Activated CD8-positive, alpha-beta T cell treated with anti-CD3 and anti-CD28 coated beads, Interleukin-2, amount 10 ng/mL, durations not matched to agents 7 days and 5 days (primary cell): Measurements from ENCODE around the gene CXCL16. TPM values are rescaled to one million over a fixed set of nuclear protein-coding genes. Genes with fewer than 3 reads are reported as not detected.

Experiments
- ATAC-seq: fragments of 150-1000 bp; cut with Tn5 transposase; one replicate; pipeline ENCODE4 v1.10.0; 2021; ENCODE audit warnings: moderate library complexity
- CTCF ChIA-PET: fragments of 350-600 bp; sonication (Branson Sonifier 250); formaldehyde crosslinking; loops from one replicate; lab custom pipeline; 2021; ENCODE audit warnings: antibody characterized with exemption; lab: Charles Lee
- POLR2A ChIA-PET: fragments of 350-600 bp; sonication (Branson Sonifier 250); formaldehyde crosslinking; loops from one replicate; lab custom pipeline; 2021; ENCODE audit warnings: antibody characterized with exemption; lab: Charles Lee
- DNase-seq: peaks from one replicate; pipeline ENCODE4 v3.0.0-alpha.2; 2020
- H3K27ac Mint-ChIP-seq: one replicate; pipeline ENCODE4 v1.8.0; 2021; ENCODE audit warnings: mild to moderate bottlenecking, mixed read lengths
- H3K27me3 Mint-ChIP-seq: one replicate; pipeline ENCODE4 v1.8.0; 2021; ENCODE audit warnings: low read depth, mixed read lengths
- H3K36me3 Mint-ChIP-seq: one replicate; pipeline ENCODE4 v1.8.0; 2021; ENCODE audit warnings: low read depth, mixed read lengths
- H3K4me1 Mint-ChIP-seq: one replicate; pipeline ENCODE4 v1.8.0; 2021; ENCODE audit warnings: low read depth, mixed read lengths
- H3K4me3 Mint-ChIP-seq: one replicate; pipeline ENCODE4 v1.8.0; 2021; ENCODE audit warnings: mild to moderate bottlenecking, mixed read lengths
- H3K9me3 Mint-ChIP-seq: one replicate; pipeline ENCODE4 v1.8.0; 2022; ENCODE audit warnings: mixed read lengths; ENCODE audit not compliant: insufficient read depth
- total RNA-seq, 2 experiments: library from RNA; stranded (reverse); gene quantifications; one replicate each; pipeline ENCODE4 v1.2.3, GENCODE V29; 2021

CXCL16 gene
- total RNA-seq, 2 experiments from 2014 or later: 0.50 to 0.89 TPM

DNA sequence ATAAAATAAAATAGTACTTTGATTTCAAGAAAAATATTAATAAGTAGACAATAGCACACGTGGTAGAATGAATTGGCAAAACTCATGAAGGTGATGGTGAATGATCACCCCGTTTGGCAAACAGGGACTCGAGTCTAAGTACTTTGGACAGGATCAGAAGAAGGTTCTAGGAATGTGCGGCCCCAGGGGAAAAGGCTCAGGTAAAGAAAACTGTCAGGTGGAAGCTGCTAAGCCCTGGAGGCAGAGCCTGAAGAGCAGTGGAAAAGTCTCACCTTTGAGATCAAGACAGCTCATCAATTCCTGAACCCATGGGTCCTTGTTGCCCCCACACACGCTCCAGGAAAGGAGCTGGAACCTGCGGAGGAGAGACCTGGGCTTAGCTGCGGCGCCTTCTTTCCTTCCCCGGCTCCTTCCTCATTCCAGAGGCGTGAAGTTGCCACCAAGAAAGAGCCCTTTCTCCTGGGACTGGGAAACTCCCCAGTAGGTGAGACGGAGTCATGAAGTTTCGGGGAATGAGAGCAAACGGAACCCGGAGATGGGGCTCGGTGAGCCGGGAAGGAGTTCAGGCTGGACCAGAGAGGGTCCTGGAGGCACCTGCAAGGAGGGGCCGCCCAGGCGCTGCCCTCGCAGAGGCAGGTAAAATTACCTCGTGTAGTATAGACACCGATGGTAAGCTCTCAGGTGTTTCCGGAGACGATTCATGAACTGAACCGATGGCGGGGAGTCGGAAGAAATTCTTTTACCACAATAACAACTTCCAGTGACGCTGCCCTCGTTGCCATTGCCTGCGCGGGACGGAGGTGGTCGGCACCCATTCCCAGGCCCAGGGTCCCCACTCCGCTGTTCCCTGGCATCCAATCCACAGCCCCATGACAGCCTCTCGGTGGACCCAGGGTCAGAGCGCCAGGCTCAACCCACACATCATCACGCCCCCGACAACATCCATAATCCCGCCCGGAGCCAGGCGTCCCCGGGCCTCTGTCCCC lies 1.3 kb downstream of the CXCL16 start:
- H3K9me3 Mint-ChIP-seq: no peaks in the 10 kb centered on the region
- H3K27ac Mint-ChIP-seq: peak overlapping the region; percentile 57
- DNase-seq (no peak), ATAC-seq (peak; percentile 25)
- CTCF ChIA-PET: interaction anchor here (0.7 to 2.0 kb wide), 2 partner anchors 28 to 52 kb away, joined by 3 to 9 read pairs; partner anchors contain the start of gene ARRB2
- peak overlapping the region; percentile 77 for H3K4me3 Mint-ChIP-seq
- peaks cover 26% of the 10 kb centered on the region for H3K4me1 Mint-ChIP-seq
- POLR2A ChIA-PET: no interaction called here
- H3K36me3 Mint-ChIP-seq: peaks cover 2% of the 10 kb centered on the region
- H3K27me3 Mint-ChIP-seq: peaks cover 19% of the 10 kb centered on the region

- Mint-ChIP-seq H3K36me3 (peaks cover 6% of the 10 kb centered on the region), H3K4me3 (no peak overlapping the region), H3K27ac (no peak overlapping the region), H3K9me3 (no peaks in the 10 kb centered on the region), H3K4me1 (peaks cover 38% of the 10 kb centered on the region), H3K27me3 (peaks cover 19% of the 10 kb centered on the region)
- ChIA-PET POLR2A (interaction anchor here (0.8 kb wide), 1 partner anchor 51 kb away, joined by 3 read pairs; no protein-coding TSS in a partner anchor), CTCF (interaction anchor here (1.1 to 1.6 kb wide), 3 partner anchors 26 to 146 kb away, joined by 3 to 10 read pairs (median 4); partner anchors contain the start of genes ARRB2 and GLTPD2)
- no peak for DNase-seq
- ATAC-seq: no peak
These were observed 3.7 kb downstream of the CXCL16 start for GRCh38 chr17:4735876-4736651.

DNA sequence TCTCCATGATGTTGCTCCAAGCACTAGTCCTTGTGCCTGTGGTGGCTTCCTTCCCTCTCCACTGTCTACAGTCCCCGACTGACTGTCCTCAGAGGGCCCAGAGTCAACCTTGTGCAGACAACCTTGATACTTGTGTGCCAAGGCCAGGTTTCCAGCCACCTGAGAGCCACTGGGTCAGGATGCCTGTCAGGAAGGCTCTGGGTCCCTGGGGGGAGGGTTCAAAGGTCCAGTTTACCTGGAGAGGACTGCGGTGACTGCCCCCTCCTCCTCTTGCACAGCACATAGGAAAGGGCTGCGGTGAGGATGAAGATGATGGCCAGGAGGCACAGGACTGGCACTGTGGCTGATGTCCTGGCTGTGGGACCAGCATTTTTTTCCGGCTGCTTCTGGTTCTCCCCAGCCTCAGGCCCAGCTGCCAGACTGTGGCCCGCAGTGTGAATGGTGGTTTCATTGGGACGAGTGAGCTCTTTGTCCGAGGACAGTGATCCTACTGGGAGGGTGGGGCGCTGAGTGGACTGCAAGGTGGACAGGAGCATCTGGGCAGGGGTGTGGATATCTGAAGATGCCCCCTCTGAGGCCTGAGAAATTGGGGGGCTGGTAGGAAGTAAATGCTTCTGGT lies 4.8 kb downstream of the CXCL16 start:
- CTCF ChIA-PET: no interaction called here
- POLR2A ChIA-PET: no interaction called here
- peaks cover 10% of the 10 kb centered on the region for H3K27me3 Mint-ChIP-seq
- no peak for ATAC-seq
- DNase-seq: no peak
- H3K36me3 Mint-ChIP-seq: peaks cover 6% of the 10 kb centered on the region
- H3K27ac Mint-ChIP-seq: no peak overlapping the region
- no peak overlapping the region for H3K4me3 Mint-ChIP-seq
- H3K9me3 Mint-ChIP-seq: no peaks in the 10 kb centered on the region
- peaks cover 38% of the 10 kb centered on the region for H3K4me1 Mint-ChIP-seq

- DNase-seq: peak; percentile 40
- ChIA-PET POLR2A (interaction anchor here (0.6 to 2.2 kb wide), 3 partner anchors 9 to 57 kb away, joined by 4 to 9 read pairs (median 4); partner anchors contain the start of gene GLTPD2), CTCF (interaction anchor here (1.0 to 2.0 kb wide), 7 partner anchors 14 to 166 kb away, joined by 3 to 10 read pairs (median 8); partner anchors contain the start of genes ARRB2 and C17orf107)
- Mint-ChIP-seq H3K4me3 (peak overlapping the region; percentile 95), H3K27me3 (peaks cover 1% of the 10 kb centered on the region), H3K27ac (peak overlapping the region; percentile 63), H3K36me3 (peaks cover 6% of the 10 kb centered on the region), H3K4me1 (peaks cover 39% of the 10 kb centered on the region), H3K9me3 (no peaks in the 10 kb centered on the region)
- no peak for ATAC-seq
These were observed 6.6 kb downstream of the CXCL16 start for GRCh38 chr17:4733073-4733531.

DNA sequence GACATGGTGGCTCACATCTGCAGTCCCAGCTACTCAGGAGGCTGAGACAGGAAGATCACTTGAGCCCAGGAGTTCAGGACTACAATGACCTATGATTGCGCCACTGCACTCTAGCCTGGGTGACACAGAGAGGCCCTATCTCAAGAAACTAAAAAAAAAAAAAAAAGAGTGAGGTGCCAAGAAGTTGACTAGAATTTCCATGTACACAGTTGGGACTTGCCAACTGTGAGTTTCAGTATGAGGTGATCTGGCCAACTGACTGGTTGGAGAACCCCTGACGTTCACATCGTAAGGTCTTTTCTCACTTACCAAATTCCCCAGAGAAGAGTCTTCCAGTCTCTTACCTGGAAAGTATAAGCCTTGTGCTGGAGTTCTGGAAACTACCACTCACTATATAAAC lies 11.6 kb downstream of the CXCL16 start:
- Mint-ChIP-seq H3K9me3 (no peaks in the 10 kb centered on the region), H3K4me1 (peaks cover 39% of the 10 kb centered on the region), H3K36me3 (peaks cover 4% of the 10 kb centered on the region), H3K27ac (peak overlapping the region; percentile 58), H3K27me3 (no peaks in the 10 kb centered on the region), H3K4me3 (no peak overlapping the region)
- no peak for ATAC-seq
- POLR2A ChIA-PET: interaction anchor here (0.7 to 1.4 kb wide), 2 partner anchors 13 to 15 kb away, joined by 3 to 8 read pairs; no protein-coding TSS in a partner anchor
- DNase-seq: no peak
- CTCF ChIA-PET: interaction anchor here (1.0 to 2.9 kb wide), 2 partner anchors 14 to 18 kb away, joined by 4 to 10 read pairs; partner anchors contain the start of gene ARRB2

- DNase-seq: no peak
- ChIA-PET POLR2A (interaction anchor here (0.6 to 1.1 kb wide), 3 partner anchors 14 to 1915 kb away, joined by 3 read pairs; partner anchors contain the start of genes PELP1 and TXNDC17), CTCF (interaction anchor here (1.0 to 1.1 kb wide), 3 partner anchors 16 to 159 kb away, joined by 3 to 4 read pairs (median 3); partner anchors contain the start of gene ARRB2)
- Mint-ChIP-seq H3K4me3 (no peak overlapping the region), H3K36me3 (peaks cover 13% of the 10 kb centered on the region), H3K9me3 (no peaks in the 10 kb centered on the region), H3K4me1 (peaks cover 41% of the 10 kb centered on the region), H3K27ac (no peak overlapping the region), H3K27me3 (no peaks in the 10 kb centered on the region)
- ATAC-seq: no peak
These were observed 13.9 kb downstream of the CXCL16 start for GRCh38 chr17:4725646-4726310.

- H3K4me1 Mint-ChIP-seq: peaks cover 40% of the 10 kb centered on the region
- POLR2A ChIA-PET: interaction anchor here (0.8 kb wide), 1 partner anchor 16 kb away, joined by 3 read pairs; no protein-coding TSS in a partner anchor
These were observed 15.1 kb downstream of the CXCL16 start for GRCh38 chr17:4724650-4725049.

GRCh38 chr17:4722678-4723240 lies 17.0 kb downstream of the CXCL16 start:
- no peaks in the 10 kb centered on the region for H3K27me3 Mint-ChIP-seq
- no peak overlapping the region for H3K27ac Mint-ChIP-seq
- DNase-seq: no peak
- H3K4me1 Mint-ChIP-seq: peaks cover 38% of the 10 kb centered on the region
- no peak for ATAC-seq
- H3K4me3 Mint-ChIP-seq: no peak overlapping the region
- H3K9me3 Mint-ChIP-seq: no peaks in the 10 kb centered on the region
- H3K36me3 Mint-ChIP-seq: peaks cover 41% of the 10 kb centered on the region
- ChIA-PET POLR2A (interaction anchor here (1.5 kb wide), 1 partner anchor 11 kb away, joined by 7 read pairs; no protein-coding TSS in a partner anchor), CTCF (no interaction called here)

More at GRCh38 chr17:4724650-4725049, 15.1 kb downstream of the CXCL16 start:
- no peaks in the 10 kb centered on the region for H3K9me3 Mint-ChIP-seq
- no peak overlapping the region for H3K27ac Mint-ChIP-seq
- peaks cover 24% of the 10 kb centered on the region for H3K36me3 Mint-ChIP-seq
- DNase-seq (no peak), ATAC-seq (no peak)
- H3K27me3 Mint-ChIP-seq: no peaks in the 10 kb centered on the region
- CTCF ChIA-PET: no interaction called here
- no peak overlapping the region for H3K4me3 Mint-ChIP-seq

- H3K9me3 Mint-ChIP-seq: no peaks in the 10 kb centered on the region
- H3K27me3 Mint-ChIP-seq: no peaks in the 10 kb centered on the region
- DNase-seq: no peak
- ChIA-PET POLR2A (interaction anchor here (1.5 kb wide), 1 partner anchor 10 kb away, joined by 7 read pairs; no protein-coding TSS in a partner anchor), CTCF (interaction anchor here (0.6 kb wide), 2 partner anchors 10 to 50 kb away, joined by 3 read pairs; no protein-coding TSS in a partner anchor)
- peaks cover 54% of the 10 kb centered on the region for H3K36me3 Mint-ChIP-seq
- no peak for ATAC-seq
- peak overlapping the region; percentile 66 for H3K27ac Mint-ChIP-seq
- peaks cover 48% of the 10 kb centered on the region for H3K4me1 Mint-ChIP-seq
- H3K4me3 Mint-ChIP-seq: no peak overlapping the region
These were observed 18.3 kb downstream of the CXCL16 start for GRCh38 chr17:4721203-4722135.
